Activated CD8-positive, alpha-beta memory T cell treated with anti-CD3 and anti-CD28 coated beads, Interleukin-2, amount 50 U/mL, for 4 hours (primary cell): ENCODE results near the gene SCN4B.

Experiments used
- DNase-seq: peaks from one replicate; pipeline ENCODE4 v3.0.0-alpha.2; 2020

The SCN4B gene

DNA sequence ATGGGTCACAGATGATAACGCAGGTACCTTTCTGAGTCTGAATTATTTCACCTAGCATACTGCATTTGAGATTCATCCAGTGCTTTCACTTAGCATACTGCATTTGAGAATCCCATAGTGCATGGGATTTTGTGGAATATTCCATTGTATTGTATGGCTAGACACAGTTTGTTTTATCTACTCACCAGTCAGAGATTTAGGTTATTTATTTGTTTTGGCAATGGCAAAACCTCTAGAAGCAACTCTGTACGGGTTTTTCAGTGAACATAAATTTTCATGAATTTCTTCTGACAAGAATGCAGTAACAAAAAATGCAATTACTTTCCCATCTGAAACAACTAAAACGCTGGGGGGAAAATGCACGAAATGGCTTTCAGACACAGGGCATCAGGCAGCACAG, 24.3 kb downstream of the SCN4B start:
- no peak for DNase-seq

DNA sequence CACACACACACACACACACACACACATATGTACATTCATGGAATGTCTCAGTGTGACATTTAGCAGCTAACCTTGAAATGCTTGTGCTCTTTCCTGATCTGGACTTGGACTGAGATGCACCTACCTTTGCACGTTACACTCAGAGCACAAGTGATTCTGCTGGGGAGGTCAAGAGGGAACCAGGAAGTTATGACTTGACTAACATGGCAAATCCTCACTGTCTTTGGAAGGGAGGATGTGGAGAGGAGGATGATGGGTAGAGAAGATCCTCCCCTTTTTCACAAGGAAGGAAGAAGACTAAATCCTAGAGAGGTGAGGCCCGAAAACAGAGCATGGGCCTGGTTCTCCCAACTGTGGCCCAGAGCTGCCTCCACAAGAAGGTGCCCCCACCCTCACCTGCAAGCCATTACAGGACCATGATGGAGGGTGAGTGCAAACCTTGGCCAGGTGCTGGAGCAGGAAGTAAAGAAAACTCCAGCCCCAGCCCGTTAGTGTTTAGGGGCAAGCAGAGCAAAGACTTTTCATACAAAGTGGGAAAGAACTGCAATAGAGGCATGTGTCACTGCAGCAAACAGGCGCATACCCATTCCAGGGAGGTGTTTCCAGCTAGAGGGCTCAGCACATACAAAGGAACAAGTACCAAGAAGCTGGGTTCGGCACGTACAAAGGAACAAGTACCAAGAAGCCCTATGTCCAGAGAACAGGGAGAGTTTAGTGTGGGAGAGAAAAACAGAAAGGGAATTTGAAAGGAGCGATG, 26.4 kb downstream of the SCN4B start:
- no peak for DNase-seq

DNA sequence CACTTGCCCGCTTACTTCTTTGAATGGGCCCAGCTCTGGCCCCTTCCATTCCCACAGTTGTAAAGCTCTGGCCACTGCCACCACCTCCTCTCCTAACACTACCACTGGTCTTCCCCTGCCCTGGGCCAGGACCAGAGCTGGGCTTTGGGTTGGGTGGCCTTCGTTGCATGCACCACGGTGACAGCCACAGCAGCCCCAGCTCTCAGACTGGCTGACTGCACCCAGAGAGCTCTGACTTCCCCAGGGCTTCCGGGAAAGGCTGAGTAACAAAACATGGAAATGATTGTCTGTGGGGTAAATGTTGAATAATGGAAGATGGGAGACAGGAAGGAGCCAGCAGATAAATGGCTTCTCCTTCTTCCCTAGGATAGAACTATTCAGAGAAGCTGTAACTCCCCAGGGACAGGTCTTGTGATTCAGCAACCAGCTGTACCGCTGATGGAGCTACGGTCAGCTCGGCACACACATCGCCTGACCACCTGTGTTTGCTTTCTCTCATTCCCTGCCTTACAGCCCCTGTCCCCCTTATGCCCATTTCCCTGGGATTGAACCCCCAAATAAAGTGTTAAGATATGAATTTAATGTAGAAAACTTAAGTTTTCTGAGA, 27.6 kb downstream of the SCN4B start:
- DNase-seq: no peak

DNA sequence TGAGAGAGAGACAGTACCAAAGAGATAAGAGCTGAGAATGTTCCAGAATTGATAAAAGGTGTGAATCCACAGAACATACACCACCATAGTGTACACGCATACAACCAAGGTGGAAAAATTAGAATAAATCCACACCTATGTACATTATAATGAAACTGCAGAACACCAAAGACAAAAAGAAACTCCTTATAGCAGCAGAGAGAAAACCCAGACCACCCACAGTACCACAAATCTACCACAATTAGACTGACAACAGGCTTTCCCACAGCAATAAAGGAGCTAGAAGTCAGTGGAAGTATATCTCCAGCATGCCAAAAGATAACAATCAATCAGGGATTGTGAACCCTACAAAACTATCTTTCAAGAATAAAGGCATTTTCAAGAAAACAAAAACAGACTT, 31.8 kb downstream of the SCN4B start:
- DNase-seq: no peak

DNA sequence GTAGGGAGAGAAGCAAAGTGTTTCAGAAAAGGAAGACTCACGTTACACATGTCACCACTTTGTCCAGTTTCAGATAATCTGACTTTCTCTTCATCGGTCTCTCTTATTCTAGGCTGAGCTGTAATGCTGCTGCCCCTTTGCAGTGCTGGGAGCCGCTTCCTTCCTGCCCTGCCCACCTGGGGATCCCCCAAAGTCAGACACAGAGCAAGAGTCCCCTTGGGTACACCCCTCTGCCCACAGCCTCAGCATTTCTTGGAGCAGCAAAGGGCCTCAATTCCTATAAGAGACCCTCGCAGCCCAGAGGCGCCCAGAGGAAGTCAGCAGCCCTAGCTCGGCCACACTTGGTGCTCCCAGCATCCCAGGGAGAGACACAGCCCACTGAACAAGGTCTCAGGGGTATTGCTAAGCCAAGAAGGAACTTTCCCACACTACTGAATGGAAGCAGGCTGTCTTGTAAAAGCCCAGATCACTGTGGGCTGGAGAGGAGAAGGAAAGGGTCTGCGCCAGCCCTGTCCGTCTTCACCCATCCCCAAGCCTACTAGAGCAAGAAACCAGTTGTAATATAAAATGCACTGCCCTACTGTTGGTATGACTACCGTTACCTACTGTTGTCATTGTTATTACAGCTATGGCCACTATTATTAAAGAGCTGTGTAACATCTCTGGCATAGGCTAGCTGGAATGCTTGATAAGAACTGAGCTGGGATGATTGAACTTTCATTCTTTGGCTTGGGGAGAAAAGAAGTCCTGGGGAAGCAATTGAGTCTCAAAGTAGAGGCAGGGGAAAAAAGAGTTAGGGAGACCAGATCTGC, 34.6 kb downstream of the SCN4B start:
- no peak for DNase-seq

GRCh38 chr11:118115048-118115447, 37.6 kb downstream of the SCN4B start:
- DNase-seq: no peak

- DNase-seq: no peak
These were observed 38.4 kb downstream of the SCN4B start for GRCh38 chr11:118114266-118114665.

GRCh38 chr11:118112711-118113430, 39.8 kb downstream of the SCN4B start:
- no peak for DNase-seq

GRCh38 chr11:118111744-118112035, 40.9 kb downstream of the SCN4B start:
- no peak for DNase-seq

DNA sequence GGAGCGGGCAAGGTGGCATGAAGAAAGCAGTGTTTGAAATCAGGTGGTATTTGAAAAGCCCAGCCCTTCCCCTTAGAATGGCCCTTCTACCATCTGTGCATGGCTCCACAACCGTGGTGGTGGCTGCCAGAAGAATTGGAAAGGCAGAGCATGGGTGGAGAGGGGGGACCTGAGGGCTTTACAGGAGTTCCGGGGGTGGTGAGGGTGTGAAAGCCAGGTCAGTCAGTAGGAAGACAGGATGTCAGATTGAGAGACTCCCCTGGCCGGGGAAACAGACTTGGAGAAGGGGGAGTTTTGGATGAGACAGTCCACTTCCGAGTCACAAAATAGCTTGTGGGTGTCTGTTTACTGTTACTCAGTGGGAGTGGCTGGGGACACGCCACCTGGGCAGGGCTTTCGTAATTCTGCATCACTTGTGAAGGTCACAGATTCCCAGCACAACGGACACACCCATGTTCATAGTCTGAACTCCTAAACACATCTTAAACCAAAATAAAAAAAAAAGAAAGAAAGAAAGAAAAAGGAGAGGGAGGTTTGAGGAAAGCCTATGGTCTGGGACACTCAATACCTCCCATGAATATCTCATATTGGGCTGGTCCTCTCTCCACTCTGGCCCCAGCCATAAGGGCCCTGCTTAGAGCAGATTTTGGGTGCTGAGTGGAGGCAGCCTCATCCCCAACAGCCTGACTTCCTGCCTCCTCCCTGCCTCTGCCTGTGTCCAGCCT, 41.4 kb downstream of the SCN4B start:
- no peak for DNase-seq

DNA sequence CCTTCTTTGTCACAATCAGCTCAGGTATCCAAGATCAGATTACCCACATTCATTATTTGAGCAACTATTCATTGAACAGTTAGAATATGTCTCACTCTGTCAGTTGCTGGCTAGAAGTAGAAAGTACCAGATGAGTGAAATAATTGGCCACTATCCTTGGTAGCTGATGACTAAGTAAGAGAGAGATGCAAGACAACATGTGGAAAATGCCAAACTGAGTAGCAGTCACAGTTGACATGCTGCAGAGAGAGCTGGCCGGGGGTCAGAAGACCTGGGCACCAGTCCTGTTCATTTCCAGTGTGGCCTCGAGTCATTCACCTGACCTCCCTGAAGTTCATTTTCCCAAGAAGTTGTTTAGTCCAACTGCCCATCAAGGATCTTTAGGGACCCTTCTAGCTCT, 43.4 kb downstream of the SCN4B start:
- DNase-seq: no peak

DNA sequence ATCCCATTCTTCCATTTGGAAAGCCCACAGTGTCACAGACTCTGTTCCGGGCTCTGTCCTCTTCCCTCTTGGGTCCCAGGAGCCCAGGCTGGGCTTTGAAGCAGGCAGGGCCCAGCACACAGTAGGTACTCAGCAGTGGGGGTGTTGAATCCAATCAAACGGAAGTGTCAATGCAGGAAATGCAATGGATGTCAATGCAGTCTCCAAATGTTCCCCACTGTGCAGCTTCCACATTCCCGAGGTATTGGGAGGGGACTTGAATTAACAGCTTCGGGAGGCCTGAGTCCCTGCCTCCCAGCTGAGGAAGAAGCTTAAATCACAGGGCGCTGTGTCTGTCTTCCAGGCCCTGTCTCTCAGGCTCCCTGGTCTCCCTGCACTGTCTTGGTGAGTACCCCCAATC, 44.1 kb downstream of the SCN4B start:
- no peak for DNase-seq

- DNase-seq: no peak
These were observed 45.8 kb downstream of the SCN4B start for GRCh38 chr11:118106789-118107335.

- no peak for DNase-seq
These were observed 46.8 kb downstream of the SCN4B start for GRCh38 chr11:118105657-118106305.

DNA sequence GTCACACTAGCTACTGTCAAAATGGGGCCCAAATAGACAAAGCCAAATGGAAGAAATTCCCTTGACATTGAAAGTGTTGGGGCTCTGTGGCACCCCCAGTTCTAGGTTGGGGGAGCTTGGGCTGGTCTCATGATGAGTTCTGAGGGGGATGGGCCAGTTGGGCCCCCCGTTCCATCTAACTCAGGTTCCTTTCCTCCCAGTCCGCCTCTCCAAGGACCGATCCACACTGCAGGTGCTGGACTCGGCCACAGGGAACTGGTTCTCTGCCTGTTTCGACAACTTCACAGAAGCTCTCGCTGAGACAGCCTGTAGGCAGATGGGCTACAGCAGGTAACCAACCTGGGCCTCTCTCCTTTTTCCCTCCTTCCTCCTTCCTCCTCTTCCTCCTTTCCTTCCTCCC, 48.1 kb downstream of the SCN4B start:
- DNase-seq: no peak

- DNase-seq: no peak
These were observed 49.8 kb downstream of the SCN4B start for GRCh38 chr11:118102721-118103261.

DNA sequence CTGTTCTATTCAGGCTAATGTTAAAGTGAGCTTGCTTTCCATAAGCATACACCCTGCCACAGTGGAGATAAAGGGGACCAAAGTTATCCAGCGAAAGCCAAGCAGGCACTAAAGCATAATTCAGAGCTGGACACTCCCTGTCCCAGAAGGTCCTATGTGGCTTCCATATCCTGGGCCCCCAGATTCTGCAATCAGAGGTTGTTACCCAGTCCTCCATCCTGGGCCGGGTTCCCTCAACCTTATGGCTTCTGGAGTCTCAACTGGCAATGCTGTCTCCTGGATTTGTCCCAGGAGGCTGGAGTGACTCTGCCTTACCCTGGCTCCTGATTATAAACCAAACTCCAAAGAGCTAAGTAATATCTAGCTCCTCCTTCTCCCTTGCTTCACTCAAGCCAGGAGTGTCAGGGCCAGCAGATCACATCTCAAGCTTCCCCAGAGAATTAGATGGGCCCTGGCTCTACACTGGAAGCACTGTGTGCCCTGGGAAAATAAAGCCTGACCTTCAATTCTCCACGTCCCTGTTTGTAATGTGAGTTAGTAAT, 51.9 kb downstream of the SCN4B start:
- no peak for DNase-seq

DNA sequence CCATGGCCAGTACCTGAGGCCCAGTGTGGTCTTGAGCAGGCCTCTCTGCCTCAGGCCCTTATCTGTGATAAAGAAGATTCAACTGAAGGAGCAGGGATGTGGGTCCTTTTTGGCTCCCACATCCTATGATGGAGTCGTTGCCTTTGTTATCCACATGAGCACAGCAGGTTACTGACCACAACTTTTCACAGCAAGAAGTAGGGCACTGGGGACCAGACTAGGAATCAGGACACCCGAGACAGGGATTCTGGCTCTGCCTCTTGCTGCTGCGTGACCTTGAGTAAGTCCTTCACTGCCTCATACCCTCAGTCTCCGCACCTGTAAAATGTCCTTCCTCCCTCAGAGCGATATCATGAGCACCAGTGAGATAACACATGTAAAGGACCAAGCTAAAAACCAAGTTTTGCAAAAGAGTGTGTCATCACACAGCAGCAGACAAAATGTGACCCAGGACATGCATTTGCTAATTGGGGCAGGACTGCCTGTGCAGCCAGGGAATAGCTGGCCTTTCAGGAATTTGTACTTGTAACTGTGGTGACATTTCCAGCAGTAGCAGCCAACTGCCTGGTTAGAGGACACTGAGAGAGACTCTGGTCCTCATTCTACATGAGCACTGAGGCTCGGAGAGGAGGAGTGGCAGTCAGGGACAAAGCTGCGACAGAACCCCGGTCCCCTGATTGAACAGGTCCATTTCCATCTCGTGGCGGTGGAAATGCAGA, 52.6 kb downstream of the SCN4B start:
- DNase-seq: no peak

GRCh38 chr11:118098996-118099837, 53.4 kb downstream of the SCN4B start:
- no peak for DNase-seq

- DNase-seq: no peak
These were observed 56.7 kb downstream of the SCN4B start for GRCh38 chr11:118095967-118096367.
